ENCODE results near the gene FBLN5. TPM values are rescaled to one million over a fixed set of nuclear protein-coding genes. Genes with fewer than 3 reads are reported as not detected.

The FBLN5 gene
- total and polyA plus RNA-seq, 2 of the 4 experiments (the other 2 are of a cell fraction): 10.6 to 76.4 TPM

DNA sequence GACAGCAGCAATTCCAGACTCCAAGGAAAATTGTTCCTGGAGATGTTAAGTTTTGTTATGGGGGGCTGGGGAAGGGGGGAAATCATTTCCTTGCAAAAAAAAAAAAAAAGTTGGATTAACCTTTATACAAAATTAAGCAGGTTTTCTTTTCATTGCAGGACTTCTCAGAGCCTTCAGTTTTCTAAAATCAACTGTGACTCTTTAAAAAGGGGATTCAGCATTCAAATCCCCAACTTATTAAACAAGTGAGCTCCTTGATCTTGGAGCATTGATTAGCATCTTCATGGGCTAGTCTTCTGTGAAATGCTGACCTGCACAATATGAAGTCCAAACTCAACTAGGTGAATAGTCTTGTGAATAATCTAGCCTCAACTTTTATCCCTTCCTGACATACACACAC is 87.3 kb downstream of the FBLN5 start:
- ATAC-seq (ENCODE audit: low read depth) (no peak), DNase-seq (no peak)
- Histone ChIP-seq H2BK5ac (ENCODE audit: low read depth, low read length, poor library complexity, severe bottlenecking) (no peak overlapping the region), H3K56ac (ENCODE audit: extremely low read depth, insufficient read depth, low read length) (no peak overlapping the region), H4K91ac (ENCODE audit: insufficient read depth, low read depth, low read length) (no peak overlapping the region), H3K4me3 (ENCODE audit: insufficient read depth, low read depth, low read length) (no peak overlapping the region), H3K9me3 (ENCODE audit: control insufficient read depth, insufficient read depth, low read length) (no peaks in the 10 kb centered on the region), H3K9me1 (ENCODE audit: insufficient read depth, low read length) (0 out of 2 replicates have a peak, but pooled peaks cover 2% of the 10 kb centered on the region), H2AK5ac (ENCODE audit: low read depth, low read length) (no peak overlapping the region), H3K4me1 (ENCODE audit: control insufficient read depth, insufficient read depth, low read length) (0 out of 2 replicates have a peak, but pooled peaks cover 5% of the 10 kb centered on the region), H3K27me3 (ENCODE audit: control insufficient read depth, insufficient read depth, low read length) (no peaks in the 10 kb centered on the region), H3K4me2 (ENCODE audit: low read depth, low read length) (no peak overlapping the region), H2AK9ac (replicated peaks; ENCODE audit: low read depth, low read length, poor library complexity) (no peak overlapping the region), H3K27ac (ENCODE audit: insufficient read depth, low read length) (no peak overlapping the region), H3K4ac (ENCODE audit: low read depth, low read length) (no peak overlapping the region), H2AFZ (replicated peaks; ENCODE audit: low read length, poor library complexity) (no peak overlapping the region), H2BK20ac (ENCODE audit: low read depth, low read length) (no peak overlapping the region), H3K18ac (ENCODE audit: low read depth, low read length) (no peak overlapping the region), H3K36me3 (ENCODE audit: control insufficient read depth, insufficient read depth, low read length) (no peaks in the 10 kb centered on the region), H3K14ac (replicated peaks; ENCODE audit: low read depth, low read length) (no peak overlapping the region), H2BK15ac (ENCODE audit: low read depth, low read length) (no peak overlapping the region), H4K8ac (ENCODE audit: low read depth in 2 of 2, low read length in 2 of 2) (no peak overlapping the region), H3K23ac (ENCODE audit: low read depth, low read length) (no peak overlapping the region), H4K20me1 (ENCODE audit: insufficient read depth, low read length) (no peaks in the 10 kb centered on the region; the same call in 1 of the 2 replicates), H2BK120ac (ENCODE audit: low read depth, low read length) (no peak overlapping the region), H3K79me1 (ENCODE audit: low read depth in 1 of 2, low read length in 2 of 2) (no peaks in the 10 kb centered on the region), H3K9ac (ENCODE audit: low read depth, low read length) (no peak overlapping the region), H4K5ac (ENCODE audit: low read depth, low read length) (no peak overlapping the region)
- no TSS peak for BruUV-seq (replicated peaks)
- ChIA-PET CTCF (interaction anchor here (1.0 to 1.2 kb wide), 2 partner anchors 12 to 45 kb away, joined by 4 read pairs; no protein-coding TSS in a partner anchor), POLR2A (ENCODE audit: unreplicated experiment) (no interaction called here)
- dilution Hi-C loops (cut with HindIII; ENCODE audit: low sequenced_read_pairs, unreplicated experiment) (no loop called here), intact Hi-C loops (cut with micrococcal nuclease) (no loop called here), in situ Hi-C loops (cut with MboI; ENCODE audit: low sequenced_read_pairs) (no loop called here)
- TF ChIP-seq RCOR1 (IDR thresholded peaks at IDR 0.05; ENCODE audit: insufficient replicate concordance, low read length) (no peak), MXI1 (IDR thresholded peaks at IDR 0.05; ENCODE audit: borderline replicate concordance, low read depth, low read length) (no peak), BHLHE40 (IDR thresholded peaks at IDR 0.05; ENCODE audit: low read depth, low read length) (no peak), POLR2A (IDR thresholded peaks at IDR 0.05; ENCODE audit: low read depth, low read length) (no peak), MAZ (IDR thresholded peaks at IDR 0.05; ENCODE audit: borderline replicate concordance, low read depth, low read length) (no peak), SMC3 (IDR thresholded peaks at IDR 0.05; ENCODE audit: low read depth, low read length) (no peak), RFX5 (IDR thresholded peaks at IDR 0.05; ENCODE audit: low read depth, low read length) (no peak), FOS (IDR thresholded peaks at IDR 0.05; ENCODE audit: low read depth, low read length) (no peak)

Data from IMR-90 (cell line).